GM21529 (cell line): ENCODE data around the gene FCMR.

Experiments used
- ATAC-seq: cut with Tn5 transposase; IDR thresholded peaks from one replicate; pipeline ENCODE4 v1.9.1; 2021; ENCODE audit not compliant: unreplicated experiment

Gene FCMR

DNA sequence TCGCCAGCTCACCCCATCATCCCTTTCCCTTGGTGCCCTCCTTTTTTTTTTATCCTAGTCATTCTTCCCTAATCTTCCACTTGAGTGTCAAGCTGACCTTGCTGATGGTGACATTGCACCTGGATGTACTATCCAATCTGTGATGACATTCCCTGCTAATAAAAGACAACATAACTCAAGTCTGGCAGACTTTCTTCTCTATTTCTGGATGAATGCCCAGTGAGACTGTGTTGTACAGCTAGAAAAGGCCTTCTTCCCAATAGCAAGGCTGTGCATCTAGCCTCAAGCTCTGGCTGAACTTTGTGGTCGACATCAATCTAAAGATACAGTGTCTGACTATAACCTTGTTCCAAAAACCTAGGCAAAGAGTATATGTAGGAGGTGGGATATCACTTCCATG is 18.1 kb downstream of the FCMR start:
- ATAC-seq: no peak

DNA sequence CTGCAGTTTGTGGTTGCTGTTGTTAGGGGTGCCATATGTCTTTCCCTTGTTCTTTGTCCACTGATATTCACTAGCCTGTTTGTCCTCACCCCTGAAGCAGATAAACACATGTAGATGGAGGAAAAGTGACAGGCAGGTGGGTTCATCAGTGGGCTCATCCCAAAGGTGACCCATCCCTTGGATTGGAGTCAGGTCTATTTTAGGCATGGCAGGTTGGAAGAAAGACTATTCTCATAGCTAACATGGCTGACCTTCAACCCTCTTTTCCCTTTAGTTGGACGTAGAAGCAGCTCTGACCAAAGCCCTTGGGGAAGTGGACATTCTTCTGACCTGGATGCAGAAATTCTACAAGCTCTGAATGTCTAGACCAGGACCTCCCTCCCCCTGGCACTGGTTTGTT is 19.0 kb downstream of the FCMR start:
- ATAC-seq: no peak

DNA sequence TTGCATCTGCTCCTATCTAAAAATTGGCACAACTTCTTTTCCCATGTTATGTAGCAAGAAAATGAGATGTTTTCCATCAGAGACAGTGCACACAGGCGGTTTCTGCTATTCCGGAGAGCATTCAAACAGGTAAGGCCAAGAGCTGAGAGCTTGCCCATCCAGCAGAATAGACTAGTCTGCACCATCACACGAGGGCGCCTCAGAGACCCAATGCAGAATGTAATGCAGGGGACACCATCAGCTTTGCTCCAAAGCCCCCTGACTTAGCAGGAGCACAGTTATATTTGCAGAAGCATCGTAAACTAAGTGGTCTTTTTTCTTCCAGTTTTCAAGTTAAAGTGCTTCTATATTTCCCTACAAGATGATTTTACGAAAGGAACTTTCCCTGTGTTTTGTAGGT is 19.8 kb downstream of the FCMR start:
- no peak for ATAC-seq

DNA sequence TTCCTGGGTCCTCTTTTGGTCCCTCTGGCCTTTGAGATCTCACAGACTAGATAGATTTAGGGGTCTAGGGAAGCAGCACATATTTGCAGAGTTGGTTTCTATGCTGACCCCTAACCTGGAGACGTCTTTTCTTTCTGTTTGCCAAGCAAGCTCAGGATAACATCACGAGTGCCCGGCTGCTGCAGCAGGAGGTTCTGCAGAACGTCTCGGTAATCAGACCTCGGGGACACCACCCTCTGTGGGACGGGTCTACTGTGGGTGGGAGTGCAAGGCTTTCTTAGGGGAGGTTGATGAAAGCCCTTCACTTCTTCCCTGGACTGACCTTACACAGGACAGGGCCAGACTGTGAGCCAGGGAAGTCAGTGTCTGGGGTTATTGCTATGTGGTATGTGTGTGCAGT is 21.6 kb downstream of the FCMR start:
- no peak for ATAC-seq

DNA sequence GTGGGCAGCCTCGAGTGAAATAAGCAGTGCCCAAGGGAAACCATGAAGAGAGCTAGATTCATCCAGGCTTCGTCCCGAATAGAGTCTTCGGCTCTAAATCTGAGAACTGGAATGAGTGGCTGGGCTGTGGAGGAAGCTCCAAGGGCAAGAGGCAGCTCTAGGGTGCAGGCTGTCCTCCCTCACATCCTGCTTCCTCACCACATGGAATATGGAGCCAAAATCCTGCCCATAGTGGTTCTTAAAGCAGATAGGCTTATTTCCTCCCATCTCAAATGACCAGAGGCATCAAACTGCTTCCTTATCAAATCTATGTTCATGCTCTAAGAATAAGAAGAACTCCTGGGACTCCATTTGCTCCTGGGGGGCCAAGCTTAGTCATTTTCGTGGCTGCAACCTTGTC is 22.0 kb downstream of the FCMR start:
- no peak for ATAC-seq

DNA sequence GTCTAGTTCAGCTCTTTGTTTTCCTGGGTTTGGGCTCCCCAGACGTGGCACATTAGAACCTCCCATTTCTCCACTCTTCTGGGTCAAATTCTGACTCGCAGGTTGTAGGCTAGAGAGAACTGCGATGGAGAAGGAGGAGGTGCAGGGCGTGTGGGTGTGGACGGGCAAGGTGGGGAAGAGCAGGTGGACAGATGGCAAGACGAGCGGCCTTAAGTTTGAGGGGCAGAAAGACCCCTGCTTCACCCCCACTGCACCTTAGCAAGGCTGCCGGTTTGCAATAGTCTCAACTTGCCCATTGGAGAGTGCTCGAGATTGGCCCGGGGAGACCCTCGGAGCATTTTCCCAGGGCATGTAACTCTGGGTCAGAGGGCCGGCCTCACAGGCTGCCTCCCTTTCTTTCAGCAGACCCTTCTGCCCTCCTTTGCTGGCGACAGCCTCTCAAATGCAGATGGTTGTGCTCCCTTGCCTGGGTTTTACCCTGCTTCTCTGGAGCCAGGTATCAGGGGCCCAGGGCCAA is 22.8 kb downstream of the FCMR start:
- ATAC-seq: no peak

DNA sequence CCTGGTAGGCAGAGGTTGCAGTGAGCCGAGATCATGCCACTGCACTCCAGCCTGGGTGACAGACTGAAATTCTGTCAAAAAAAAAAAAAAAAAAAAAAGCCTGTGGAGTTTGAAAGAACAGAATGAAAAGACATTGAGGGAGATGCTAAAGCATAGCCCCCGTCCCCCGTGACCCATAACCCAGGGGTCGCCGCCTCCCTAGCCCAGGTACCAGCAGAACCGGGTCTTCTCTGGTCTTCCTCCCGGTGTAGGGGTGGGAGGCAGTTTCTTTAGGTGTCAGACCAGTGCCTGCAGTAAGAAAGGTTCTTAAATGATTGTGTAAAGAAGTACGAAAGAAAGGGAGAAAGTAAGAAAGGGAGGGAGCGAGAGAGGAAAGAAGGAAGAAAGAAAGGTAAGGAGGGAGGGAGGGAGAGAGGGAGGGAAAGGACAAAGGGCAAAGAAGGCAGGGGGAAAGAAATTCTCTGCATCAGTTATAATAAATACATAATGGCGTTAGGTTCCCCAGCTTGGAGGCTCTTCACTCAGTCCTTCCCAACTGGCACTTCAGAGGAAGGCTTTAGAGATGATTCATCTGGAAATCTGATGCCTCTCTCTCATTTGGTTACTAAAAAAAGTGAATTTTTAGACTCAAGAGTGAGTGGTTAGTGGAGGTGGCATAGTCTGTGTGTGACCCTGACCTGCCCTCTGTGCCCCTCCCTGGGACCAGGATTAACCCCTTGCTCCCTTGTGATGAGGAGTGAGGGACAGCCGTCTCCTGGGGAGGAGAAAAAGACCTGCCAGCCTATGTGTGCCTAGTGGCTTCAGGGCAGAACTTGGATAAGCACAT is 23.4 kb downstream of the FCMR start:
- no peak for ATAC-seq

DNA sequence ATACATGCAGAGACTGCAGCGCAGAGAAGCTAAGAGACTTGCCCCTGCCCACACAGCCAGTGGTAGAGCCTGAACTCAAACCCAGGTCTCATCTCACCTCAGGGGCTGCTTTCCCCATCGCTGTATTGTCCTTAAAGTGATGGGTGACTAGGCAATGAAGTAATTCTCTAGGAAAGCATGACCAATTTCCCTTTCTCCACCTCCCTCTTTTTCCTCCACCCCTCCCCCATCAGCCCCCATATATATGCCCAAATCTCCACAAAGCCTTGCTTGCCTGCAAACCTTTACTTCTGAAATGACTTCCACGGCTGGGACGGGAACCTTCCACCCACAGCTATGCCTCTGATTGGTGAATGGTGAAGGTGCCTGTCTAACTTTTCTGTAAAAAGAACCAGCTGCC is 24.6 kb downstream of the FCMR start, which contains the start of gene IL24:
Gene IL24 (plus strand): TSS at position 269 of the 400 bp plus-strand sequence. CDS start 390 bp downstream, outside the sequence.
- no peak for ATAC-seq

DNA sequence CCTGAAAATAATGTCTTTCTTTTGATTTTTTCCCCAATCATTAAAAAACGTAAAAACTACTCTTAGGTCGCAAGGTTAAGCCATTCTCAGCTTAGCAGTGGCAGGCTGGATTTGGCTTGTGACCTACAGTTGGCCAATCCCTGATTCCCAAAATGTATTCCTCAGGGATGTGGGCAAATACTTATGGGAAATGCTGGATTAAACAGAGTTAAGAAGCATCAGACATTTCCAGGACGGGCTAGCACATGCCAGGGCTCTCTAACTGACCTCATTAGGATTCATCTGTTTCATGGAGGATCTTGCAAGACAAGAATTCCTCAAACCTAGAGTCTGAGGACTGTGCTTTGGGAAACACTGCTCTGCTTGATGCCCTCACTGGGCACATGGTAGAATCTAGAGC is 25.5 kb downstream of the FCMR start:
- ATAC-seq: no peak

DNA sequence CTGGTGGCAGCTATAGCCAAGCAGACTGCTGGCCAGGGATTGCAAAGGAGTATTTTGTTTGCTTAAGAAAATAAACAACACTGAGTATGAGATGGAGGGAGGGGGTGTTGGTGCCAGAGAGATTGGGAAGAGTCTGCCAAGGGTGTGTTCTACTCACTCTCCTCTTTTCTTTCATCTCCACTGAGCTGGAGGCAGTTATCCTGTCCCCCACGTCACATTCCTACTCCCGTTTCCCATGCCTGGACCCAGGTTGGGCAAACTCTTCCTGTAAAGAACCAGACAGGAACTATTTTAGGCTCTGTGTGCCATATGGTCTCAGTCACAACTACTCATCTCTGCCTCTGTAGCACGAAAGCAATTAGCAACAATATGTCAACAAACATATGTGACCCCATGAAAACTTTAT is 25.9 kb downstream of the FCMR start:
- ATAC-seq: no peak

DNA sequence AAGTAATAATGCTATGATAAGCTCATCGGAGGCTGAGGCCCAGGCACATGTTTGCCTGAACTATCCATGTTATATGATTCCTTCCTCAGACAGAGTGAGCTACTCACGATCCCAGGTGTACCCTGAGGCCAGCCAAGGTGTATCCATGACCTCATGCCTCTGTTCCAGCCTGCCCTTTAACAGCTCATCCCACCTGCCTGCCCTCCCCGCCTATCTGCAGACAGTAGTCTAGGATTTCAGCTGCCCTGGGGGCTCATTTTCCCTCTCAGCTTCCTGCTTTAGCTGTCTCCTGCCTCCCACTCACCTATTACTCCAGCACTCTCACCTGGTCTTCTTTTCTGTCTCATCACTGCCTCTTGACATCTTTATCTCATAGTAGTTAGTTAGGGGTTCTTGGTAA is 26.4 kb downstream of the FCMR start:
- no peak for ATAC-seq

DNA sequence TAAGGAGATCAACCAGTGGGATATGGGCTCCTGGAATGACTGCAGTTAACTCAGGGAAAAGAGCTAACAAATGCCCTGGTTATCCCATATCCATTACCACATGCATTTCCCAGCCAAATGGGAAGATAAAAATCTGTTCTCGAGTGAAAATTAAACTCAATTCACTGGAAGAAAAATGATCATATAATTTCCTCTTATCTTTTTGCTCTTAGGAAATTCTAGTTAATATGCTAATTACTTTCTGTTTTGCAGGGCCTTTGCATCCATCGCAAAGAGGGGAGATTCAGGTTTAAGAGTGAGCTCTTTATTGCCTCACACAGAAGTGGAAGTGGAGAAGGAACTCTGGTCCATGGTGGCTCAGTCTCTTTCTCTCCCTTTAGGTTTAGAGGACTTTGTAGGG is 28.4 kb downstream of the FCMR start:
- no peak for ATAC-seq

DNA sequence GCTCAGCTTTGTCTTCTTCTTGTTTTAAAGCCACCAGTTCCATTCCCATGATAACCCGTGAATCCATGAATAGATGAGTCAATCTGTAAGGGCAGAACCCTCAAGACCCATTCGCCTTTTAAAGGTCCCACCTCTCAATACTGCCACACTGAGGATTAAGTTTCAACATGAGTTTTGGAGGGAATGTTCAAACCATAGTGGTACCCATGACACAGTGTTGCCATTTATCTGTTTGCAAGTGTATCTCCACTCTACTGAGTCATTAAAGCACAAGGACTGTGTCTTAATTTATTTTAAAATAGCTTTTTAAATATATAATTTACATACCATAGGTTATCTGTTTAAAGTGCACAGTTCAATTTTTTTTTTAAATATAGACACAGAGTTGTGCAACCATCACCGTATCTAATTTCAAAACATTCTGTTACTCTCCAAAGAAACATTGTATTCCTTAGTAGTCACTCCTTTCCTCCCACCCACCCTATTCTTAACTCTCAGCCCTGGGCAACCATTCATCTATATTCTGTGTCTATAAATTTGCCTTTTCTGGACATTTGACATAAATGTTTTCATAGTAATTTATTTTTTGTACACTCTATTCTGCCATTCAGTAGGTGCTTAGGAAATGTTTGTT is 29.3 kb downstream of the FCMR start:
- no peak for ATAC-seq

DNA sequence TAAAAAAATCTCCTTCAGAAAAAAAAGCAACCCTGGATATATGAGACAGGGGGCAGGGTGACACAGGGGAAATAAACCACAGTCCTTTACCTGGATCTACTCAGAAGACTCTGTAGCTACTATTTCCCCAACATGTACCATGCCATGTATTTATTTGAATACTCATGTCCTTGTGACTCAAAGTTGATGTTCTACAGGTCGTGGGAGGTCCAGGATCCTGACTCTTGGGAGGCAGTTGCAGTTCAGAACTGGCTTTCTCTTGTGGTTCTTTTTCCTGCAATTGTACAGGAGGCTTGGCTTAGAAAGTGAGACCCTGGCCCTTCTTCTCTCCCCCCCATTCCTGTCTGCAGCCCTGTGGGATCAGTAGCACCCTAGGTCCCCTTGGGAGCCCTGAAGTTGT is 30.3 kb downstream of the FCMR start:
- ATAC-seq: no peak

DNA sequence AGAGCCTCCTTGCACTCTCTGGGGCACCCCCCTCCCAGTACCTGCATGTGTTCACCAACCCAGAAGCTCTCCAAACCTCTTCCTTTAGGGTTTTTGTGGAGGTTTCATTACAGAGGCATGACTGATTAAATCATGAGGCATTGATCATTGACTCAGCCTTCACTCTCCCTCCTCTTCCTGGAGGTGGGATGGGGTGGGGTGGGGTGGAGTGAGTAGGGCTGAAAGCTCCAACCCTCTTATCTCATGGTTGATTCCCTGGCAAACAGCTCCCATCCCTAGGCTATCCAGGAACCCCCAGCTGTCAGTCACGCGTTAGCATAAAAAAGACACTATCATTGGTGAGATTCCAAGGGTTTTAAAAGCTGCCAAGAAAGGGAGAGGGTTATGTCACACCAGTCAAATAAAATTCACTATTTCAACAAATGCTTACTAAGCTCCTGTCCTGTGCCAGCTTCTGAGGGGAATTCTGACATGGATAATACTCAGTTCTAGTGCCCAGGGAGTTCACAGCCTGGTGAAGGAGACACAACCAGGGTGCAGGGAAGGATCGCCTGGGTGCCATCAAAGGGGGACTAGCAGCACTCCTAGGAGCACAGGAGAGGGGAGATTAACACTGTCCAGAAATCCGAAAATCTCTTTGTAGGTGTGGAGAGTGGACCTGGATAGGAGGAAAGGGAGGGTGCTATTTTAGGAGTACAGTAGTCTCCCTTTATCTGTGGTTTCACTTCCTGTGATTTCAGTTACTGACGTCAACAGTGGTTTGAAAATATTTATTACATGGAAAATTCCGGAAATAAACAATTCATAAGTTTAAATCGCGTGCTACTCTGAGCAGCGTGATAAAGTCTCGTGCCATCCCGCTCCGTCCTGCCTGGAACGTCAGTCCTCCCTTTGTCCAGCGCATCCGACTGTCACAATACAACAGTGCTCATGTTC is 31.3 kb downstream of the FCMR start:
- ATAC-seq: no peak

DNA sequence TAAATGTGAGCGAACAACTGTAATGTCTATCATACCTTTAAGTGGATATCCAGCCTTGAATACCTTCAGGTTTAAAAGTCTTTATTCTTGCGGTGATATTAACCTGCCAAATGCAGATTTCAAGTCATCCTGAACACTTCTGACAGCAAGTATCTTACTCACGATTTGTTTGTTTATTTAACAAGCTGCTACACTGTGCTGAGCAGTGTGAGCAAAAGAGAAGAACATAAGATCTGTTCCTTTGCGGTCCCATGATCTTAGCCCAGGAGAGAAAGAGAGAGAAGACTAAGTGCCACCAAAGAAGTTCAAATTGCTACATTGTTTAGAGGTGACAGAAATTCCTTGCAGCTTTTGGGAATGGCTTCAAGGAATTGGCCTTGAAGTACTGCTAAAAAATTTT is 34.0 kb downstream of the FCMR start:
- ATAC-seq: no peak

DNA sequence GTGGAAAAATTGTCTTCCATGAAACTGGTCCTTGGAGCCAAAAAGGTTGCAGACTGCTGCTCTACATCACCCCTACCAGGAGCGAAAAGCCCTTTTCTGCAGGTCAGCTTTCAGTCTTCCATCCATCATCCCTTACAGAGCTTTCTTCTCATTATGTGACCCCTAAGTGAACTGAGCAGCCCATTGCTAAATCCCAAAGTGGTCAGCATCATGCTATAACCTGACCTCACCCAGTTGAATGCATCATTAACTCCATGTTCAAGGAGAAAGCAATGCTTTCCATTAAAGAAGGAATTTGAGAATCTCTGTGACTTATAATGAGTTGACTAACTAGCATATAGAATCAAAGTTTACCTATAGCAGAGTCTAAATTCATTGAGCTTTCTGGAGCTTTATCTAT is 34.9 kb downstream of the FCMR start:
- ATAC-seq: no peak

DNA sequence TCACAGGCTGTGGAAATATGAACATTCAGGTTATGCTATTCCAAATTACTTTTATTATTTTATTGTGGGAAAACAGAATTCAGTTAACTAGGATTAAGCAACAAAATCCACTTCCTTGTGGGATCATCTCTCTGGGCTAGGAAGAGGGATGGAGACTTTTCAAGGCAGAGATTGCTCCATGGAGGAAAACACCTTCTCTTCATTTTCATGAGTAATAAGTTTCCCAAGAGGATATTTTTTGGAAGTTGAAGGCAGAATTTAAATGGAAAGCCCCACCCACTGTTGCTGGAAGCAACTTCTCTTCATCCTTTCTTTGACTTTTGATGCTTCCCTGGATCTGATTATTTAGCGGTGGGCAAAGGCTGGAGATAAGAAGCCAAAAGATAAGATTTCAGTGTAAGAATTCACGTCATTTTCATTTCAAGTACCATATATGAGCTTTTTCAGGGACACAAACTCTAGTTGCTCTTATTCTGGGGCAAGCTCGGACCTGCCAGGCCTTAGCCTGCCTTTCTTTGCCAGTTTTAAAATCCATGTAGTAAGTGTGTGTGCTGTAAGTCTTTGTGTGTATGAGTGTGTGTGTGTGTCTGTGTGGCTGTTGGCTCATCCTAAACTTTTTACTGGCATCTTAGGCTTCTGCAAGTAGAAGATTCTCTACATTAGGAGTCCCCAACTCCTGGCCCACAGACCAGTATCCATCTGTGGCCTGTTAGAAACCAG is 36.2 kb downstream of the FCMR start:
- ATAC-seq: no peak

DNA sequence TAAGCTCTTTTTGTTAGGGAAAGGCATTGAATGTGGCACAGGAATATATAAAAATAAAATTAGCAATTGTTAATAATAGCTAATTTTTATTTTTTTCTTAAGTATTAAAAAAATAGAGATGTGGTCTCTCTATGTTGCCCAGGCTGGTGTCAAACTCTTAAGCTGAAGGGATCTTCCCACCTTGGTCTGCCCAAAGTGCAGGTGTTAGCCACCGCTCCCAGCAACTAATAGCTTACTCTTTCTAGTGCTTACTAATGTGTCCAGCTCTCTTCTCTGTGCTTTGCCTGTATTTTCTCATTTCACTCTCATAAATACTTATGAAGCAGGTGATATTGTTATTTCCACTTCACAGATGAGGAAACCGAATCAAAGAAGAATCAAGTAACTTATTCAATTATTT is 37.9 kb downstream of the FCMR start:
- ATAC-seq: no peak

DNA sequence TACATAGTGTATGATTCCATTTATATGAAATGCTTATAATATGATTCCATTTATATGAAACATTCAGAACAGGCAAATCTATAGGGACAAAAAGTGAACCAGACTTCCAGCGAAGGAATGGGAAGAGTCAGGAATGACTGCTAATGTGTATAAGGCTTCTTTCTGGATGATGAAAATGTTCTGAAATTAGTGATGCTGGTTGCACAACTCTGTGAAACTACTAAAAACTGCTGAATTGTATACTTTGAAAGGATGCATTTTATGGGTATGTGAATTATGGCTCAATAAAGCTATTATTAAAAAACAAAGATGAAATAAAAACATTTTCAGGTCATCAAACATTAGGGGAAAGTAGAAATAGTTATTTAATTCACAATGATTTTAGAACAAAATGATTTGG is 38.6 kb downstream of the FCMR start:
- ATAC-seq: no peak

DNA sequence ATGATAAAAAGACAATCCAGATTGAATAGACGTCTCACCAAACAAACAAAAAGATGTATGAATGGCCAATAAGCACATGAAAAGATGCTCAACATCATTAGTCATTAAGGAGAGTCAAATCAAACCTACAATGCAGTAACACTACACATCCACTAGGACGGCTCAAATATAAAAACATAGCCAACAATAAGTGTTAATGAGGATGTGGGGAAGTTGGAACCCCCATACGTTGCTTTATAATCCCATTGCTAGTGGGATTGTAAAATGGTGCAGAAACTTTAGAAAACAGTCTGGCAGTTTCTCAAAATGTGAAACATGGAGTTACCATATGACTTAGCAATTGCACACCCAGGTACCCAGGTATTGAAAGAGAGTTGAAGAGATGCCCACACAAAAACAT is 39.2 kb downstream of the FCMR start:
- no peak for ATAC-seq
